Measurements from ENCODE around the gene LAMB3.

DNA sequence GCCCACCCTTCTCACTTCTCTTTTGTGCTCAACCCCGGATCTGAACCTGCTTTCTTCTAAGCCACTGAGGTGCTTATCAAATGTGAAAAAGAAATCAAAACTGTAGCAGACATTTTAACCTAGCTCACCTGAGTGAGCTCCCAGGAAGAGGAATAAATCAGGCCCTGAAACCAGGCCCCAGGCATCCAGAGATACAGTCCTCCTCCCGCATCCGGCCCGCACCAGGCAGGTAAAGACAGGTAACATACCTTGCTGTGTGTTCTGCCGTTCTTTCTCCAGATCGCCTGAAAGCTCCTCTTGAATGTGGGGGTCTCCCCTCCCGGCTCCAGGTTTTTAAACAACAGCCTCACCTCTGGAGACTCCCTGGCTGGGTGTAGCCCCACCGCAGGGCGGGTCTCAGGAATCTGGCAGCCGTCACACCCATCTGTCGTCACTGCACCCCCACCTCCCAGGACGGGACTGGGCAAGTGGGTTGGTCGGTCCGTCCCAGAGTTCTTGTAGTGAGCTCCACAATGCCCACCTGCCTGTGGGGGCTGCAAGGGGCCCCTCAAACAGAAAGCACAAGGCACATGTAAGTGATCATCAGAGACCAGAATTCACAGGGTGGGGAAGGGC is at the start of gene LAMB3:
- TF ChIP-seq, protein P1, sequence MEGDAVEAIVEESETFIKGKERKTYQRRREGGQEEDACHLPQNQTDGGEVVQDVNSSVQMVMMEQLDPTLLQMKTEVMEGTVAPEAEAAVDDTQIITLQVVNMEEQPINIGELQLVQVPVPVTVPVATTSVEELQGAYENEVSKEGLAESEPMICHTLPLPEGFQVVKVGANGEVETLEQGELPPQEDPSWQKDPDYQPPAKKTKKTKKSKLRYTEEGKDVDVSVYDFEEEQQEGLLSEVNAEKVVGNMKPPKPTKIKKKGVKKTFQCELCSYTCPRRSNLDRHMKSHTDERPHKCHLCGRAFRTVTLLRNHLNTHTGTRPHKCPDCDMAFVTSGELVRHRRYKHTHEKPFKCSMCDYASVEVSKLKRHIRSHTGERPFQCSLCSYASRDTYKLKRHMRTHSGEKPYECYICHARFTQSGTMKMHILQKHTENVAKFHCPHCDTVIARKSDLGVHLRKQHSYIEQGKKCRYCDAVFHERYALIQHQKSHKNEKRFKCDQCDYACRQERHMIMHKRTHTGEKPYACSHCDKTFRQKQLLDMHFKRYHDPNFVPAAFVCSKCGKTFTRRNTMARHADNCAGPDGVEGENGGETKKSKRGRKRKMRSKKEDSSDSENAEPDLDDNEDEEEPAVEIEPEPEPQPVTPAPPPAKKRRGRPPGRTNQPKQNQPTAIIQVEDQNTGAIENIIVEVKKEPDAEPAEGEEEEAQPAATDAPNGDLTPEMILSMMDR (IDR thresholded peaks at IDR 0.05): no peak
- TF ChIP-seq POLR2A (IDR thresholded peaks at IDR 0.05) (peak in 2 of 4 donors; percentile 24 to 39), POLR2AphosphoS5 (IDR thresholded peaks at IDR 0.05) (peak in 1 of 2 donors; percentile 10)

Measured in upper lobe of left lung (tissue), 4 donors.